ENCODE data around the gene AHSG. TPM values are rescaled to one million over a fixed set of nuclear protein-coding genes. Genes with fewer than 3 reads are reported as not detected.

The AHSG gene
- total and polyA plus RNA-seq, 2 experiments from 2014 or later: 0.10 to 0.18 TPM

DNA sequence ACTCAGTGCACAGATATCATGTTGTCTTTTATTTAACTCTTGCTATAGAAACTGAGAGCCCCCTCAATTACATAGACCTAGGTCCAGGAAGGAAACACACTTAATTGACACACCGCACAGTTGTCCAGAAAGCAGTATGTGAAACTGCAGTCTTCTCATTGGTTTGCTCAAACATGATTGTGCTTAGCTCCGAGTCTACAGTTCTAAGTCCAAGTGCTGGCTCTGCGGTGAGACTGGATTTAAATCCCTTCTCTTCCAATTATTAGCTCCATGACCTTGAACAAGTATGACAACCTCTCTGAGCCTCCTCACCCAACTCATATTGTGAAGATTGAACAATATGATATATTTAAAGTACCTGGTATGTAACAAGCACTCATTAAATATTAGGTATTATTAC is 19.0 kb upstream of the AHSG start:
- ATAC-seq: no peak

DNA sequence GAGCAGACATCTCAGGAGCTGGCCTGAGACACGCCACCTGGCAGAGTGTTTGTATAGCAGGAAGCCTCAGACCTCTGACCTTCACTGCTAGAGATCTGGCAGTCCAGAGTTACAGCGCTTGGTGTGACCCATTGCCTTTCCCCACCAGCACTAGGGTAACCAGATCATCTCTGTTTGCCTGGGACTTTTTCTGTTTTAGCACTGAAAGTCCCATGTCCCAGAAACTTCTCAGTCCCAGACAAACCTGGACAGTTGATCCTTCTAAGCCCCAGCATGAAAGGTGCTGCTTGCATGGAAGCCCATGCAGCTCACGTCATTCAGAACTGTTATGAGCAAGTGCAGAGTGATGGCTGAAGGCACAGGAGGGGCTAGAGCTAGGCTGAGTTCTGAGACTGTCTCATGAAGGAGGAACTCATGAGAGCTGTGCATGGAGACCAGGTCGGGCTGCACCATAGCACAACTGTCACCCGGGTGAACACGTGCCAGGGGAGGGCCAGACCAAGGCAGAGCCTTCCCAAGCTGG is 18.2 kb upstream of the AHSG start:
- H3K27ac ChIP-seq (ENCODE audit: low read depth): no peak overlapping the region
- Mint-ChIP-seq H3K36me3 (ENCODE audit: low read depth) (no peaks in the 10 kb centered on the region), H3K27me3 (ENCODE audit: insufficient read depth, low read depth, poor library complexity) (peaks cover 3% of the 10 kb centered on the region), H3K4me3 (no peak overlapping the region), H3K9me3 (no peaks in the 10 kb centered on the region; the same call in 2 of the 3 replicates), H3K27ac (no peak overlapping the region), H3K4me1 (peaks cover 6% of the 10 kb centered on the region)
- no peaks in the 10 kb centered on the region for H3K36me3 ChIP-seq (ENCODE audit: insufficient read depth)
- H3K27me3 ChIP-seq (ENCODE audit: insufficient read depth): no peaks in the 10 kb centered on the region
- TF ChIP-seq, protein P1, sequence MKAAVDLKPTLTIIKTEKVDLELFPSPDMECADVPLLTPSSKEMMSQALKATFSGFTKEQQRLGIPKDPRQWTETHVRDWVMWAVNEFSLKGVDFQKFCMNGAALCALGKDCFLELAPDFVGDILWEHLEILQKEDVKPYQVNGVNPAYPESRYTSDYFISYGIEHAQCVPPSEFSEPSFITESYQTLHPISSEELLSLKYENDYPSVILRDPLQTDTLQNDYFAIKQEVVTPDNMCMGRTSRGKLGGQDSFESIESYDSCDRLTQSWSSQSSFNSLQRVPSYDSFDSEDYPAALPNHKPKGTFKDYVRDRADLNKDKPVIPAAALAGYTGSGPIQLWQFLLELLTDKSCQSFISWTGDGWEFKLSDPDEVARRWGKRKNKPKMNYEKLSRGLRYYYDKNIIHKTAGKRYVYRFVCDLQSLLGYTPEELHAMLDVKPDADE (IDR thresholded peaks at IDR 0.05): no peak
- TF ChIP-seq ZNF331 (CRISPR knock-in tag; IDR thresholded peaks at IDR 0.05; ENCODE audit: low read depth) (no peak), POLR2AphosphoS5 (IDR thresholded peaks at IDR 0.05; ENCODE audit: low read depth) (no peak), ZNF114 (CRISPR knock-in tag; IDR thresholded peaks at IDR 0.05) (no peak), EZH2phosphoT487 (IDR thresholded peaks at IDR 0.05; ENCODE audit: unreplicated experiment) (no peak), STAT1 (IDR thresholded peaks at IDR 0.05; ENCODE audit: unreplicated experiment) (no peak), NANOG (IDR thresholded peaks at IDR 0.05; ENCODE audit: borderline replicate concordance) (no peak)
- TF ChIP-seq, protein P2, sequence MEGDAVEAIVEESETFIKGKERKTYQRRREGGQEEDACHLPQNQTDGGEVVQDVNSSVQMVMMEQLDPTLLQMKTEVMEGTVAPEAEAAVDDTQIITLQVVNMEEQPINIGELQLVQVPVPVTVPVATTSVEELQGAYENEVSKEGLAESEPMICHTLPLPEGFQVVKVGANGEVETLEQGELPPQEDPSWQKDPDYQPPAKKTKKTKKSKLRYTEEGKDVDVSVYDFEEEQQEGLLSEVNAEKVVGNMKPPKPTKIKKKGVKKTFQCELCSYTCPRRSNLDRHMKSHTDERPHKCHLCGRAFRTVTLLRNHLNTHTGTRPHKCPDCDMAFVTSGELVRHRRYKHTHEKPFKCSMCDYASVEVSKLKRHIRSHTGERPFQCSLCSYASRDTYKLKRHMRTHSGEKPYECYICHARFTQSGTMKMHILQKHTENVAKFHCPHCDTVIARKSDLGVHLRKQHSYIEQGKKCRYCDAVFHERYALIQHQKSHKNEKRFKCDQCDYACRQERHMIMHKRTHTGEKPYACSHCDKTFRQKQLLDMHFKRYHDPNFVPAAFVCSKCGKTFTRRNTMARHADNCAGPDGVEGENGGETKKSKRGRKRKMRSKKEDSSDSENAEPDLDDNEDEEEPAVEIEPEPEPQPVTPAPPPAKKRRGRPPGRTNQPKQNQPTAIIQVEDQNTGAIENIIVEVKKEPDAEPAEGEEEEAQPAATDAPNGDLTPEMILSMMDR (conservative IDR thresholded peaks at IDR 0.05; ENCODE audit: low read depth in 2 of 2): no peak
- H3K4me2 ChIP-seq: no peak overlapping the region
- no peak for DNase-seq (ENCODE audit: low spot score)
- H3K79me2 ChIP-seq (replicated peaks; ENCODE audit: insufficient read depth): no peaks in the 10 kb centered on the region
- no peaks in the 10 kb centered on the region for H3K4me1 ChIP-seq (ENCODE audit: insufficient read depth)
- ATAC-seq: no peak
- H3K4me3 ChIP-seq: no peak overlapping the region
- H3F3A ChIP-seq (replicated peaks; ENCODE audit: low read depth): no peaks in the 10 kb centered on the region
- H3K9me2 ChIP-seq (ENCODE audit: insufficient read depth): no peaks in the 10 kb centered on the region
- H2AFZ ChIP-seq: no peak overlapping the region
- no peaks in the 10 kb centered on the region for H4K20me1 ChIP-seq (replicated peaks; ENCODE audit: insufficient read depth)

More for the DNA sequence above, 19.0 kb upstream of the AHSG start:
- Mint-ChIP-seq H3K4me1 (peaks cover 6% of the 10 kb centered on the region), H3K9me3 (no peaks in the 10 kb centered on the region; the same call in 2 of the 3 replicates), H3K27ac (no peak overlapping the region), H3K27me3 (ENCODE audit: insufficient read depth, low read depth, poor library complexity) (peaks cover 2% of the 10 kb centered on the region), H3K36me3 (ENCODE audit: low read depth) (no peaks in the 10 kb centered on the region), H3K4me3 (no peak overlapping the region)
- no peak for DNase-seq (ENCODE audit: low spot score)
- Histone ChIP-seq H3K27me3 (ENCODE audit: insufficient read depth) (no peaks in the 10 kb centered on the region), H4K20me1 (replicated peaks; ENCODE audit: insufficient read depth) (no peaks in the 10 kb centered on the region), H3K4me1 (ENCODE audit: insufficient read depth) (no peaks in the 10 kb centered on the region), H2AFZ (no peak overlapping the region), H3K4me3 (no peak overlapping the region), H3F3A (replicated peaks; ENCODE audit: low read depth) (no peaks in the 10 kb centered on the region), H3K4me2 (no peak overlapping the region), H3K36me3 (ENCODE audit: insufficient read depth) (no peaks in the 10 kb centered on the region), H3K27ac (ENCODE audit: low read depth) (no peak overlapping the region), H3K9me2 (ENCODE audit: insufficient read depth) (no peaks in the 10 kb centered on the region), H3K79me2 (replicated peaks; ENCODE audit: insufficient read depth) (no peaks in the 10 kb centered on the region)
- no peak for TF ChIP-seq JUNB (IDR thresholded peaks at IDR 0.05; ENCODE audit: unreplicated experiment)
- no peak for TF ChIP-seq STAT1 (IDR thresholded peaks at IDR 0.05; ENCODE audit: unreplicated experiment)
- TF ChIP-seq, protein P2 (conservative IDR thresholded peaks at IDR 0.05; ENCODE audit: low read depth in 2 of 2): no peak
- TF ChIP-seq, protein P3, sequence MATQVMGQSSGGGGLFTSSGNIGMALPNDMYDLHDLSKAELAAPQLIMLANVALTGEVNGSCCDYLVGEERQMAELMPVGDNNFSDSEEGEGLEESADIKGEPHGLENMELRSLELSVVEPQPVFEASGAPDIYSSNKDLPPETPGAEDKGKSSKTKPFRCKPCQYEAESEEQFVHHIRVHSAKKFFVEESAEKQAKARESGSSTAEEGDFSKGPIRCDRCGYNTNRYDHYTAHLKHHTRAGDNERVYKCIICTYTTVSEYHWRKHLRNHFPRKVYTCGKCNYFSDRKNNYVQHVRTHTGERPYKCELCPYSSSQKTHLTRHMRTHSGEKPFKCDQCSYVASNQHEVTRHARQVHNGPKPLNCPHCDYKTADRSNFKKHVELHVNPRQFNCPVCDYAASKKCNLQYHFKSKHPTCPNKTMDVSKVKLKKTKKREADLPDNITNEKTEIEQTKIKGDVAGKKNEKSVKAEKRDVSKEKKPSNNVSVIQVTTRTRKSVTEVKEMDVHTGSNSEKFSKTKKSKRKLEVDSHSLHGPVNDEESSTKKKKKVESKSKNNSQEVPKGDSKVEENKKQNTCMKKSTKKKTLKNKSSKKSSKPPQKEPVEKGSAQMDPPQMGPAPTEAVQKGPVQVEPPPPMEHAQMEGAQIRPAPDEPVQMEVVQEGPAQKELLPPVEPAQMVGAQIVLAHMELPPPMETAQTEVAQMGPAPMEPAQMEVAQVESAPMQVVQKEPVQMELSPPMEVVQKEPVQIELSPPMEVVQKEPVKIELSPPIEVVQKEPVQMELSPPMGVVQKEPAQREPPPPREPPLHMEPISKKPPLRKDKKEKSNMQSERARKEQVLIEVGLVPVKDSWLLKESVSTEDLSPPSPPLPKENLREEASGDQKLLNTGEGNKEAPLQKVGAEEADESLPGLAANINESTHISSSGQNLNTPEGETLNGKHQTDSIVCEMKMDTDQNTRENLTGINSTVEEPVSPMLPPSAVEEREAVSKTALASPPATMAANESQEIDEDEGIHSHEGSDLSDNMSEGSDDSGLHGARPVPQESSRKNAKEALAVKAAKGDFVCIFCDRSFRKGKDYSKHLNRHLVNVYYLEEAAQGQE (IDR thresholded peaks at IDR 0.05; ENCODE audit: unreplicated experiment): no peak
- no peak for TF ChIP-seq EZH2 (IDR thresholded peaks at IDR 0.05; ENCODE audit: low read depth, unreplicated experiment)
